Activated CD4-positive, alpha-beta T cell treated with anti-CD3 and anti-CD28 coated beads, Interleukin-10, Interleukin-2, amounts not matched to agents 100 ng/mL and 50 ng/mL, durations not matched to agents 16 hours and 8 hours (primary cell): ENCODE data around the gene MCRIP2.
"Not testable (repeated sequence)": the region's sequence is repeated elsewhere in the genome, so short reads cannot be mapped to it uniquely, and the experiment has no call there.

Source experiments
- DNase-seq: peaks from one replicate; pipeline ENCODE4 v3.0.0-alpha.2; 2020

MCRIP2 gene, protein sequence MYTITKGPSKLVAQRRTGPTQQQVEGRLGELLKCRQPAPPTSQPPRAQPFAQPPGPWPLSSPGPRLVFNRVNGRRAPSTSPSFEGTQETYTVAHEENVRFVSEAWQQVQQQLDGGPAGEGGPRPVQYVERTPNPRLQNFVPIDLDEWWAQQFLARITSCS

DNA sequence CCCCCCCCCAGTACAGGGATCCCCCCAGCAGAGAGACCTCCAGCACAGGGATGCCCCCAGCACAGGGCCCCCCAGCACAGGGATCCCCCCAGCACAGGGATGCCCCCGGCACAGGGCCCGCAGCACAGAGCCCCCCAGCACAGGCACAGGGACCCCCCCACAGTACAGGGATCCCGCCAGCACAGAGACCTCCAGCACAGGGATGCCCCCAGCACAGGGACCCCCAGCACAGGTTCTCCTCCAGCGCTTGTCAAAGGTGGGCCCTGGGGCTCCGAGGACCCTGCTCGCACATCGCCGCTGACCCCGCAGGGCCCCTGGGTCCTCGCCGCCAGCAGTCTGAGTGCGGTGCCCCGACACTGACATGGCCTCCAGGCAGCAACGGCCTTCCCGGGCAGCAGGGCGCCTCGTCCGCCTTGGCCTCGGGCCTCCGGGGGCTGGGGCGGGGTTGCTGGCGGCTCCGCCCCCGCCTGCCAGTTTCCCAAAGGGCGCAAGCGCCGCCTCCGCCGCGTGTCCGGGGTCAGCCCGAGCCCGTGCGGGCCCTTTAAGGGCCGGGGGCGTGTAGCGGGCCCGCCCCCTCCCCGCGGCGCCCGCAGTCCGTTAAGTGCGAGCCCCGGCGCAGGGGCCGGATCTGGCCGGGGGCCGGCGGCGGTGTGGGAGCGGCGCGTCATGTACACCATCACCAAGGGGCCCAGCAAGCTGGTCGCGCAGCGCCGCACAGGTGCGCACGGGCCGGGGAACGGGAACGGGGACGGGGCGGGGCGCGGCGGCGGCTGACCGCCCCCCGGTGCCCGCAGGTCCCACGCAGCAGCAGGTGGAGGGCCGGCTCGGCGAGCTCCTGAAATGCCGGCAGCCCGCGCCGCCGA lies at the start of gene MCRIP2:
MCRIP2 (plus strand) TSS at position 503 of the 863 bp plus-strand sequence; CDS start at position 667, 164 bp downstream.
- peak; percentile 90 for DNase-seq

DNA sequence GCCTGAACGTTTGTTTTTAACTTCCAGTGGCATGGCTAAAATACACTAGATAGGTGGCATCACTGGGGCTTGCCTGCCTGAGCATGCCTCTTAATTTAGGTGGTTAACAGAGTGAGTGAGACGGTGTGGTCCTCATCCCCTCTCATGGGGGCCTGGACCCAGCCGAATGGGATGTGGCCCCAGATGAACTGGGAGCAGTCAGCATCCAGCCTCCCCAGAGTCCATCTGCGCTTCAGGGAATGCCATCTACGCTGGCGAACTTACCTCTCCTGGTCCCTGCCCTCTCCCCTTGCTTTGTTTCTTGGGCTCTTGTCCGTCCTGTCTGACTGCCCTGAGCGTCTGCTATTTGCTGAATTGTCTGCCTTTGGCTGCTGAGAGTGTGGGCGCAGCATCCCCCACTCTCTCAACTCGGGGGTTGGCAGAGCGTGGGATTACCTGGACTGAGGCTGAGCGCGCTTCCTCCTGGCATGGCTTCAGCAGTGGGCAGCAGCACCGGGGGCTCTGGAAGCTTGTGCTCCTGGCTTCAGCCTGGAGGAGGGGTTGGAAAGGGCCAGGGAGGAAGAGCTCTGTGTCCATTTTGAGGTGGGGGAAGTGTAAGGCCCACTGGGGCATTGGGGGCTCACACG lies 49.6 kb upstream of the MCRIP2 start:
- DNase-seq: no peak

DNA sequence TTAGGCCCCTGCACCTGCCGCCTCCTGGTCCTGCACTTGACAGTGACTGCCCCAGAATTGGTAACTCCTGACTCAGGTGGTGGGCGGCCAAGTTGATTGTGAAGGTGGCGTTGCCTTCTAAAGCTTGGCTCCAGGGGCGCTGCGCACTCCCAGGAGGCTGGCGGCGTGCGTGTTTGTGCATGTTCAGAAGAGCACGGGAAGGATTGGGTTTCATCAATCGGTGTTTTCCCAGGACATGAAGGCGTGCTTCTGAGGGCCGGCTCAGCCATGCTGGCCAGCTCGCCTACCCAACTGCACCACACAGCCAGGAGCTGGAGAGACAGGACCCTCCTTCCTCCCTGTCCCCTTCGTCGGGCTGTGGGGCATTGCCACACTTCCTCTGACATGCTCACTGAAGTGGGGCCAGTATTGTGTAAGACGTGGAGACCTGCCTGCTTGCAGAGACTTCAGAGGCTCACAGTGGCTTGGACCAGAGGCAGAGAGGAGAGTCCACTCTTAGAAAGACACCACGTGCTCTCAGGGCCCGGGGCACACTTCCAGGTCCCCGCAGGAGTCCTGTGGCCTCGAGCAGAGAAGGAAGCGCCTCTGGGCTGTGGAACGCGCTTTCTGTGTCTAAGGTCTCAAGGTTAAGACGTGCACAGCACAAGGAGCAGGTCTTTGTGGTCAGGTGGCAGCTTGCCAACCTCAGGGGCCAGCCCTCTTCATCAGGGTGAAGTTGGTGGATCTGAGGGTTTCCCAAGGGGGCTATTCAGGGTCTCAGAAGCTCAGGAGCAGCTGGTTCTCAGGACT lies 48.9 kb upstream of the MCRIP2 start:
- DNase-seq: no peak

DNA sequence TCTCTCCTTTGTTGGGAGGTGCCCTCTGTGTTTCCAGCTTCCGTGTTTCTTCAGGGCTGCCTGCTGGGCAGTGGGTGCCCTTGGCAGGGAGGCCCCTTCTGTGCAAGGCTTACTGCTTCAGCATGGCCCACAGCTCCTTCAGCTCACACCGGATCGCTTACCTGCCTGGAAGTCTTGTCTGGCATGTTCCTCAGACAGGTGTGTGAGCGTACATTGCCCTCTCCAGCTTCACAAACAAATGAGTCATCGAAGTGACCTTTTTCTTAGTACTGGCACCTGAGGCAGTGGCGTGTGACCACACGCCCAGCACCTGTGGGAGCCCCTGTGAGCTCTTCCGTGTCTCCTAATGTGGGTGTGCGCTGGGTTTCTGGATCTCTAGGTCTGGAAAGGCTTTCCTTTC lies 48.2 kb upstream of the MCRIP2 start:
- no peak for DNase-seq

DNA sequence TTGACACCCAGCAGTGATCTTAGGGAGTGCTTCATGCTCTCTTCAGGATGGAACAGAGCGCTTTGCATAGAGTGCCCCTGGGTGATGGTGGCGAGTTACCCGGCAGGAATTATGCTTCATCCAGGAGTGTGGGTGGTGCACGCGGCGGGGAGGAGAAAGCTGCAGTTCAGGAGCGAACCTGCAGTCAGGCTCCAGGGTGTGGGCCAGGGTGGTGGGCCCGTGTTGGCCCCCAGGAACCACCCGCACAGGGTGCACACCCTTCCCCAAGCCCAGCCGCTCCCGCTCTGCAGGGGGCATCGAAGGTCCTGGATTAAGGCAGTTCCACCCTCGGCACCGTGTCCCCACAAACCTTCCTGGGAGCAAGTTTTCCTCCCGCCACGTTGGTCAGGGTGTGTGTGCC lies 47.8 kb upstream of the MCRIP2 start:
- no peak for DNase-seq

DNA sequence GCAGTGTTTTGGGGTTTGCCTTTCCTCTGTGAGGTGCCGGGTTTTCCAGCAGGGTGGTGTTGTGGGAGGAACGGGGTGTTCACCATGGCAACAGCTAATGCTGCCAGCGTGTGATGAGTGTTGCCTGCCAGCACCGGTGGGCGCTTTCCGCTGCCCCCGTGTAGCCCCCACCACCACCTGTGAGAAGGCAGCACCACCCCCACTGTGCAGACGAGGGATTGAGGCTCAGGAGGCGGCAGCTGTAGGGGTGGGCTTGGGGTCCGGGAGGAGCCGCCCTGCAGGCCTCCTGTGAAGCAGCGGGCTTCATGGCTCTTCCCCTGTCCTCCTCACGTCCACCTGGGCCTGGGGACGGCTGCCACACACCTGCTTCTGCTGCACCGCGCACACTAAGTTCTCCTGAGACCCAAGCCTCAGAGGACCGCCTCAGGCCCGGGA lies 46.5 kb upstream of the MCRIP2 start:
- no peak for DNase-seq

DNA sequence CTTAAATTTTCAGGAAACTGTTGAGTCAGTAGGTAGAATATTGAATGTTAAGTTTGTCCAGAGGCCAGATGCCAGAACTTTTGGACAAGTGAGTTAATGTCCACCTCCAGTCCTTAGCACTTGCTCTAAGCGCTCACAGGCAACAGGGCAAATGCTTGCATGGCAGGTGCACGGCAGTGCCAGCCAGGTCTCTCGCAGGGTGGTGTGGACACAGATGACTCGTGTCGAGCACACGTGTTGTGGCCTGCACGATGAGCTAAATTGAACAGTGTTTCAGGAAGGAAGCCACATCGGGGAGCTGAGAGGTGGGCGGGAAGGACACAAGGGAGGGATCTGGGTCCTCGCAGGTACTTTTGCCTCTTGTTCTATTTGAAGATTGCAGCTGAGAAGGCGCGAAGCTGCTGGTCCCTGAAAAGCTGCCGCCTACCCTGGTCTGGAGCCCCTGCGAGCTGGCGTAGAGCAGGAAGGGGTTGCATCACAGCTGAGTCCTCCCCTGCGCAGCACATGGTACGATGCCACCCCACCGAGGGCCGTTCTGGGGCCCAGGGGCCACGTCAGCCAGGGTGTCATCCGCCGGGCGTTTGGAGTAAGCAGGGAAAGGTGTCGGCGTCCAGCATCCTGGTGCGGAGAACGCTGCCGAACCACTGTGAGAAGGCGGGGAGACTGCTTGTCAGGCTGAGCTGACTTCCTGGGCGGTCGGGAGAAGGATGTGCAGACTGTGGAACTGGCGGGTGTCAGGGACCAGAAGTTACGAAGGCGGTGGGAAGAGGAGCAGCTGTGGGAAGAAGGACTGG lies 45.5 kb upstream of the MCRIP2 start:
- no peak for DNase-seq

DNA sequence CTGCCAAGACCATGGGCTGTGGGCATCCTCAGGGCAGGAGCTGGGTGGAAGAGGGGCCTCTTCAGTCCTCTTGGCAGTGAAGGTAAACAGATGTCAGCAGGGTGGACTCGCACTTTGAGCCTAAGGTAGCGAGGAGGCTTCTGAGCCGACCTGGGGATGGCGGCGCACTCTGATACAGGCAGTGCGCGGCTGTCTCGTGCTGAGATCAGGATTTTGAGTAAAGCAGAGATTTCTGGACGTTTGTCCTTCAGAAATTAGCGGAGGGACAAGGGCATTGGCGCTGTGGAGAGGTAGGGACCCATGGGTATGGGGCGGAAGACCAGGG lies 44.9 kb upstream of the MCRIP2 start:
- DNase-seq: no peak

DNA sequence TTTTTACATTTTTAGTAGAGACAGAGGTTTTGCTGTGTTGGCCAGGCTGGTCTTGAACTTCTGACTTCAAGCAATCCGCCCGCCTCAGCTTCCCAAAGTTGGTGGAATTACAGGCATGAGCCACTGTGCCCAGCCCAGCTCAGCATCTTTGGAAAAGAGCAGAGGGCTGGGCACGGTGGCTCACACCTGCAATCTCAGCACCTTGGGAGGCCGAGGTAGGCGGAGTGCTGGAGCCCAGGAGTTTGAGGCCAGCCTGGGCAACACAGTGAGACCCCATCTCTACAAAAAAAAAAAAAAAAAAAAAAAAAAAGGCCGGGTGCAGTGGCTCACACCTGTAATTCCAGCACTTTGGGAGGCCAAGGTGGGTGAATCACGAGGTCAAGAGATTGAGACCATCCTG lies 44.0 kb upstream of the MCRIP2 start:
- not testable (repeated sequence) for DNase-seq

DNA sequence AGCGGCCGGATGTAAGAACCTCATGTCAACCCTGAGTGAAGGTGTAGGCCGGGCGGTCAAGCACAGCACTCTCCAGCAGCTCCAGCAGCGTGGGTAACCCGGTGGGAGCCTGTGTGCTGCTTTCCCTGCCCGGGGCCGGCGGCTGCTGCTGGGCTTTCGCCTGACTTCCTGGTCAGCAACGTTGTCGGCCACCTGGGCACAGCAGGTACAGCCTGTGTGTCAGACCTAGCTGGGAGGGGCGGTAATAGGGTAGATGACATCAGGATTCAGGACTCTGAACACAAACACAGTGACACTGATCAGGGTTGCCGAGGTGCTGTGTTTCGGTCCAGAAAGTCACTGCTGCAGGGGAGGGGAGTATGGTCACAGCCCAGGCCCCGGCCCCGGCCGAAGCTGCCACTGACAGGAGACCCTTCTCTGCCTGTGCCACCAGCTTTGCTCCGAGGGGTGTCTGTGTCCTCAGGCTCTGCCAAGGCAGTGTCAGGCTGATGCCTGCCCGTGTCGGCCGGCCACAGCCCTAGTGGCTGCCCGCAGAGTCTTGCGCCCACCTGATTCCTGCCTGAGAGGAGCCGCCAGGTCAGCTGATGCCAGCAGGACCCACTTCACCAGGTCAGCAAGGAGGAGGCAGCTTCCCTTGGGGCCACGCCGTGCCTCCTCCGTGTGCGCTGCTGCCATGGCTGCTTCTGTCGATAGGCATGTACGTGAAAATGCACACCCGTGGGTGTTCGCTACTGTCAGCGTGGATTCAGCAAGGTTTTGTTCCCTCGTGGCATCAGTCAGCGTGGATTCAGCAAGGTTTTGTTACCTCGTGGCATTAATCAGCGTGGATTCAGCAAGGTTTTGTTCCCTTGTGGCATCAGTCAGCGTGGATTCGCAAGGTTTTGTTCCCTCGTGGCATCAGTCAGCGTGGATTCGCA lies 42.5 kb upstream of the MCRIP2 start:
- DNase-seq: no peak

DNA sequence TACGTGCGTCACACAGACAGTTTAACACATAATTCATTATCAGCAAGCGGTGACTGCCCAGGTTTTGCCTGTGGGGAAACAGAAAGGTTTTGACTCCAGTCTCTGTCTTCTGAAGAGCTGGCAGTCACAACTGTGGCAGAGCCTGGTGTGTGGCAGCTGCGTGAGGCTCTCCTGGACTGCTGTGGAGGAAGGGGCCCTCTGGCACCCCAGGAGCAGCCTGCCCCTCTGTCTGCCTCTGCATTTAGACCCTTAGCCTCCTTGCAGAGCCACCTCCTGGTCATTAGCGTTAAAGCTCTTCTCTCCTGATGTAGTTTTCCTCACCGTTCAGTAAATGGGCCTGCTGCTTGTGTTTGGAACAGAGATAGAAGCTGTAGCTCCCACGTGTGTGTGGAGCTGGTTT lies 40.8 kb upstream of the MCRIP2 start:
- DNase-seq: no peak

DNA sequence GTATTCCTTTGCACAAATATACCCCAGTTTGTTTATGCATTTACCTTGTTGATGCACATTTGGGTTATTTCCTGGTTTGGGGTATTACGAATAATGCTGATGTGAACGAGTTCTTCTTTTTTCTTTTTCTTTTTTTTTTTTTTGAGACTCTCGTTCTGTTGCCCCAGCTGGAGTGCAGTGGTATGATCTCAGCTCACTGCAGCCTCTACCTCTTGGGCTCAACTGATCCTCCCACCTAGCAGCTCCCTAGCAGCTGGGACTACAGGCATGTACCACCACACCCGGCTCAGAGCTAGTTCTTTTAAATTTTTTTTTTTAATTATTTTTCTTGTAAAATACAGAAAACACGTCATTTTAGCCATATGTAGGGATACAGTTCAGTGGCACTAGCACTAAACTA lies 37.7 kb upstream of the MCRIP2 start:
- no peak for DNase-seq

DNA sequence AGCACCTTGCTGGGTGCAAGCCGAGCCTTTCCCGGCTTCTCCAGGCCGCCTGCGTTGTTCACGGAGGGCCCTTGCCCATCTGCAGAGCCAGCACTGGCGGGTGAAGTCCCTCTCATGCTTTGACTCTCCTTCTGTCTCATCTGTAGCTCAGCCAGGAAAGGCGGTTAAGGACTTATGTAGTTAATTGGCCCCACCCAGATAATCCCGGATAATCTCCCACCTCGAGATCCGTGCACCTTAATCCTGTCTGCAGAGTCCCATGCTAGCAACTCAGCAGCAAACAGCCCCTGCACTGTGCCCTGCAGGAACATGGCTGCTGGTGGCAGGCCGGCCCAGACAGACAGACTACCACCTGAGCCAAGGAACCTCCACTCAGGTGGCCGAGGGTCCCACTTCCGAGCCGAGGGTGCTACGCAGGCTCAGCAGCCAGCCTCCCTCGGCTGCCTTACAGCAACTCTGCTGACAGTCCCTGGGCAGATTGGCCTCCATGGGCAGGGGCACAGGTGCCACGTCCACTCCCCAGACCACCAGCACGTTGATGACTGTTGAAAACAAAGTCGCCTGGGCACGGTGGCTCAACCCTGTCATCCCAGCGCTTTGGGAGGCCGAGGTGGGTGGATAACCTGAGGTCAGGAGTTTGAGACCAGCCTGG lies 34.8 kb upstream of the MCRIP2 start:
- DNase-seq: no peak

DNA sequence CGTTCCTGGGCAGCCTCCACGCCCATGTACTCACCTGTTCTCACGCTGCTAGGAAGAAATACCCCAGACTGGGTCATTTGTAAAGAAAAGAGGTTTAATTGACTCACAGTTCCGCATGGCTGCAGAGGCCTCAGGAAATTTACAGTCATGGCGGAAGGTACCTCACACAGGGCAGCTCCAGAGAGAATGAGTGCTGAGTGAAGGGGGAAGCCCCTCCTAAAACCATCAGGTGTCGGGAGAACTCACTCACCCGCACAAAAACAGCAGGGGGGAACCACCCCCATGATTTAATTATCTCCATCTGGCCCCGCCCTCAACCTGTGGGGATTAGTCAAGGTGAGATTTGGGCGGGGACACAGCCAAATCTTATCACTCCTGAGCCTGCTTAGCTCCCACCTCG lies 33.6 kb upstream of the MCRIP2 start:
- peak; percentile 30 for DNase-seq

DNA sequence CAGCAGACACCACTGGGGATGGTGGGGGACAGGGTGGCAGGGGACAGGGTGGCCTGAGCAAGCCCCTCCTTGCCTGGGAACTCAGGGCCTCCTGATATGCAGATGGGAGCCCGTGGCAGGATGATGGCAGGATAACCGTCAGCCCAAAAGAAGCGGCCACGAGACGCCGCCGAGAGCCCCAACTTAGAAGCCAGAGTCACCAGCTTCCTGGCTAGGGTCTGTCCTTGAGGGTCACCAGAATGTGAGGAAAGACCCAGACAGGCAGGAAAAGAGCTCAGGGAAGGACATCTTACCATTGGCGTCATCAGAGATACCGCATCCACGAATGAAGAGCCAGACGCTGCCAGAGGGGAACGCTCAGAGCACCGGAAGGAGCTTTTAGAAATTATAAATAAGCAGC lies 32.3 kb upstream of the MCRIP2 start:
- DNase-seq: no peak

DNA sequence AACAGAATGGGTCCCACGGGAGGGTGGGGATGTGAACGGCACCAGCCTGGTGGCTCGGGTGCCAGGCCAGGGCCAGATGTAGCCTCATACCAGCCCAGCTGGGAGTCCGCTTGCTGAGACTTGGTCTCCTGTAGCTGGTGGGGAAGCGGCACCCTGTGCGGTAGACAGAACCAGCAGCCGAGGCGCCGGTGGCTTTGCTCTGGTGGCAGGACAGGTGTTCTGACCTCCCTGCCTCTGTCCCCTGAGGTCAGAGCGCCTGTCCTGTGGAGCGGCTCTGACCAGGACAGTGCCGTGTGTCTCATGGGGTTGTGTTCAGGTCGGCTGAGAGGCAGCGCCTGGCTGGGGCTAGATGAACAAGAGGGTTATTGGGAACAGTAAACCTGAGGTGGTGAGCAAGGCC lies 31.6 kb upstream of the MCRIP2 start:
- DNase-seq: no peak

DNA sequence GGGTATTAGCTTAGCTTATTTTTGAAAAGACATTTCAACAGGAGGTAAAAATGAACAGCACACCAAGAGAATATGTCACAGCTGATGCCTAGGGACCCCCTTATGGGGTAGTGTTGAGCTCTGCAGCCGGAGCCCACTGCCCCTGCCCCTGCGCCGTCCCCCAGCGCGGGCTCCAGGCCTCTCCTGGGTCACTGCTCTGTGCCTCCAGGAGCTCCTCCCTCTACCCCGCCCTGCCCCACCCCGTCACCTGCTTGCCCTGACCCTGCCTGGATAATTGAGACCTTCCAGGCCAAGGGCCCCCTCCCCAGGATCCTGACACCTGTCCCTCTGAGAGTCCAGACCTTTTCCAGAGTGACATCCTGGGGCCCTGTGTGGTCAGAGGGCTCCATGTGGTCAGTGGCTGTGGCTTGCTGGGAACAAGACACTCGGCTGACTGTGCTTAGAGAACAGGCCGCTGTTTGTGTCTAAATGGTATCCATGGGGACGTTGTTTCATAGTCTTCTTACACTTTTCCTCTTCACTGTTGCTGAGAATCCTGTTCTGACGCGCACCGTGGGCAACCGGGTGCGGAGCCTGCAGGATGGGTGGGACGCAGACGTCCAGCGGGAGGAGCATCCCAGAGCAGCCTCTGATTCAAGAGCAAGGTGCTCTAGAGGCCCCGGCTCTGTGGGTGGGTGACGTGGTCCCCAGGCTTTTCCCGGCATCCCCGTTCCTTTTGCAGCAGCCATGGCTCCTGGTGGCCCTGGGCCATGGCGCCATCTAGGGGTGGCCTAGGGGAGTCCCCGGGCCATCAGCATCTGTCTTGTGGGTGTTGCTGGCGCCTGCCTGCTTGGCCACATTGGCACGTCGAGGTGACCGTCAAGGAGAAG lies 30.9 kb upstream of the MCRIP2 start:
- peak; percentile 52 for DNase-seq

DNA sequence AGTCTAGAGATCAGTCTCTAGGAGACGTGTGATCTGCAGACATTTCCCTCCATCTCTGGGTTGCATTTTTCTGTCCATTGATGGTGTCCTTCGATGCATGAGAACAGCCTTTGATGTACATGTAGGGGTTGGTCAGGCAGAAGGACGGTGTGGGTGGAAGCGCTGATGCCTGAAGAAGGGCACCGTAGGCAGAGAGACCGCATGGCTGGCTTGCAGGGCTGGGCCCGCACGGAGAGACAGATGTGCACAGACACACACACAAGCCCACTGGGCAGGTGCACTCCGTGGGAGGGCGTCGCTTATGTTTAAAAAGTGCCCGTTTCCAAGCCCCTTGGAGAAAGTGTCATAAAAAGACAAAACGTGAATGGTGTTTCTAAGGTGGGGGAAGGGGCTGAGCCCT lies 26.5 kb upstream of the MCRIP2 start:
- DNase-seq: no peak

DNA sequence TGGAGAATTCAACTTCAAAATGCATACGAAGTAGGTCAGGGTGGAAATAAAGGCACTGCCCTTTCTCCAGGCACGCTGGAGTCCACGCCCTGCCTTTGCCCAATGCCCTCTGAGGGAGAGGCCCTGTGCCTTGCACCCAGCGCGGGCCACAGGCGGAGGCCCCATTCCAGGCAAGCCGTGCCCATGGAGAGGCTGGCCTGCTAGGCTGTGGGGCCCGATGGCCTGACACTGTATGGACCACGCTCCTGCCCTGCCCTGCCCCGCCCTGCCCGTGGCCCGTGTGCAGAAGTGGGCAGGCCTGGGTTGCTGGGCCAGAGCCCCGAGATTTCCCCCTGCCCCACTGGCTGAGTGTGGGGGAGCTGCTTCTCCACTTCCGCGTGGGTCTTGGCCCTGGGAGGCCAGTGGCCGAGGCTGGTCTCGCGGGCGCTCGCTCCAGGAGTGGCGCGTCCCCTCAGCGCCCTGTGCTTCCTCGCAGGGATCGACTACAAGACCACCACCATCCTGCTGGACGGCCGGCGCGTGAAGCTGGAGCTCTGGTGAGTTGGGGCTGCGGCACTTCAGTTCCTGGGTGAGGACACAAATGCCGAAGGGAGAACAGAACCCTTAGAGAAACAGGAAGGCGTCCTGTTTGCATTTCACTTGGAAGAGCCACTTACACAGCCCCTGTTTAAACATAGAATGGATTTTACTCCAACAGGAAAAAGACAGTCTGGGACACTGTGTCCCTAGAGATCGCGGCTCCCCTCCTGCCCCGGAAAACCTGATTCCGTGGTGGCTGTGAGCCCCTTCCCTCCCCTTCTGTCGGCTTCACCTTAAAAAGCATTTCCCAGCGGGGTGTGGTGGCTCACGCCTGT lies 24.7 kb upstream of the MCRIP2 start:
- DNase-seq: no peak
